ENCODE measurements around the gene KRTAP2-4. TPM values are rescaled to one million over a fixed set of nuclear protein-coding genes. Genes with fewer than 3 reads are reported as not detected.
"Not testable (repeated sequence)": the region's sequence is repeated elsewhere in the genome, so short reads cannot be mapped to it uniquely, and the experiment has no call there.

Gene KRTAP2-4
- total RNA-seq, 2 experiments from 2014 or later: not detected

- H3K9me3 Mint-ChIP-seq (ENCODE audit: low read depth): peaks cover 3% of the 10 kb centered on the region
- no peak for ATAC-seq
- DNase-seq: no peak
- CTCF ChIA-PET: no interaction called here
- H3K4me3 Mint-ChIP-seq: no peak within 1 kb of the TSS
- H3K27me3 Mint-ChIP-seq: peaks cover 51% of the 10 kb centered on the region
- H3K27ac Mint-ChIP-seq: no peak within 1 kb of the TSS
- no peaks in the 10 kb centered on the region for H3K4me1 Mint-ChIP-seq
- no peaks in the 10 kb centered on the region for H3K36me3 Mint-ChIP-seq
These were observed 5.6 kb downstream of the KRTAP2-4 start, which contains the start of gene KRTAP2-3 for GRCh38 chr17:41060052-41060604. KRTAP2-3 (minus strand) TSS chr17:41060114; CDS start chr17:41060050, 64 bp downstream.

- H3K4me3 Mint-ChIP-seq; H3K36me3 Mint-ChIP-seq; DNase-seq; H3K27ac Mint-ChIP-seq; ATAC-seq; H3K4me1 Mint-ChIP-seq; CTCF ChIA-PET; H3K9me3 Mint-ChIP-seq (ENCODE audit: low read depth): not testable (repeated sequence)
- H3K27me3 Mint-ChIP-seq: peaks cover 51% of the 10 kb centered on the region
These were observed 6.2 kb downstream of the KRTAP2-4 start for GRCh38 chr17:41059276-41060051.

- Mint-ChIP-seq H3K27ac (no peak overlapping the region), H3K9me3 (ENCODE audit: low read depth) (peaks cover 3% of the 10 kb centered on the region), H3K4me3 (no peak overlapping the region), H3K36me3 (no peaks in the 10 kb centered on the region), H3K4me1 (no peaks in the 10 kb centered on the region), H3K27me3 (peaks cover 48% of the 10 kb centered on the region)
- DNase-seq (no peak), ATAC-seq (no peak)
- CTCF ChIA-PET: no interaction called here
These were observed 6.9 kb downstream of the KRTAP2-4 start for GRCh38 chr17:41058741-41059140.

GRCh38 chr17:41057547-41057946 is 8.1 kb downstream of the KRTAP2-4 start:
- CTCF ChIA-PET: no interaction called here
- H3K36me3 Mint-ChIP-seq: no peaks in the 10 kb centered on the region
- H3K9me3 Mint-ChIP-seq (ENCODE audit: low read depth): peaks cover 3% of the 10 kb centered on the region
- no peak overlapping the region for H3K4me3 Mint-ChIP-seq
- DNase-seq: no peak
- ATAC-seq: no peak
- H3K27me3 Mint-ChIP-seq: peaks cover 54% of the 10 kb centered on the region
- no peak overlapping the region for H3K27ac Mint-ChIP-seq
- H3K4me1 Mint-ChIP-seq: no peaks in the 10 kb centered on the region

- CTCF ChIA-PET: not testable (repeated sequence)
- H3K27me3 Mint-ChIP-seq: peaks cover 41% of the 10 kb centered on the region
These were observed 10.5 kb downstream of the KRTAP2-4 start, which contains the start of gene KRTAP2-2 for GRCh38 chr17:41055130-41055529. KRTAP2-2 (minus strand) TSS chr17:41055230; CDS start chr17:41055211, 19 bp downstream.

GRCh38 chr17:41054556-41054955 is 11.1 kb downstream of the KRTAP2-4 start:
- DNase-seq; H3K27ac Mint-ChIP-seq; H3K4me3 Mint-ChIP-seq; H3K4me1 Mint-ChIP-seq; H3K36me3 Mint-ChIP-seq; ATAC-seq; CTCF ChIA-PET; H3K9me3 Mint-ChIP-seq (ENCODE audit: low read depth): not testable (repeated sequence)
- H3K27me3 Mint-ChIP-seq: peaks cover 39% of the 10 kb centered on the region

More at GRCh38 chr17:41055130-41055529, 10.5 kb downstream of the KRTAP2-4 start, which contains the start of gene KRTAP2-2:
- ATAC-seq; H3K27ac Mint-ChIP-seq; DNase-seq; H3K4me3 Mint-ChIP-seq; H3K4me1 Mint-ChIP-seq; H3K9me3 Mint-ChIP-seq (ENCODE audit: low read depth); H3K36me3 Mint-ChIP-seq: not testable (repeated sequence)

- H3K4me1 Mint-ChIP-seq: no peaks in the 10 kb centered on the region
- no peak overlapping the region for H3K27ac Mint-ChIP-seq
- no peak overlapping the region for H3K4me3 Mint-ChIP-seq
- no peak for DNase-seq
- peaks cover 36% of the 10 kb centered on the region for H3K27me3 Mint-ChIP-seq
- no peaks in the 10 kb centered on the region for H3K36me3 Mint-ChIP-seq
- ATAC-seq: no peak
- peaks cover 3% of the 10 kb centered on the region for H3K9me3 Mint-ChIP-seq (ENCODE audit: low read depth)
- CTCF ChIA-PET: no interaction called here
These were observed 11.7 kb downstream of the KRTAP2-4 start for GRCh38 chr17:41054025-41054424.

- Mint-ChIP-seq H3K9me3 (ENCODE audit: low read depth) (peaks cover 3% of the 10 kb centered on the region), H3K4me3 (no peak overlapping the region), H3K4me1 (no peaks in the 10 kb centered on the region), H3K36me3 (no peaks in the 10 kb centered on the region), H3K27me3 (peaks cover 32% of the 10 kb centered on the region), H3K27ac (no peak overlapping the region)
- CTCF ChIA-PET: no interaction called here
- no peak for DNase-seq
- ATAC-seq: no peak
These were observed 13.1 kb downstream of the KRTAP2-4 start for GRCh38 chr17:41052566-41052965.

- H3K36me3 Mint-ChIP-seq: no peaks in the 10 kb centered on the region
- H3K4me3 Mint-ChIP-seq: no peak overlapping the region
- DNase-seq (no peak), ATAC-seq (no peak)
- CTCF ChIA-PET: no interaction called here
- no peaks in the 10 kb centered on the region for H3K4me1 Mint-ChIP-seq
- H3K27ac Mint-ChIP-seq: no peak overlapping the region
- no peaks in the 10 kb centered on the region for H3K9me3 Mint-ChIP-seq (ENCODE audit: low read depth)
- H3K27me3 Mint-ChIP-seq: peaks cover 32% of the 10 kb centered on the region
These were observed 16.6 kb downstream of the KRTAP2-4 start for GRCh38 chr17:41049110-41049509.

- H3K36me3 Mint-ChIP-seq: no peaks in the 10 kb centered on the region
- CTCF ChIA-PET: interaction anchor here (1.5 kb wide), 1 partner anchor 42 kb away, joined by 3 read pairs; no protein-coding TSS in a partner anchor
- no peak for DNase-seq
- no peak for ATAC-seq
- H3K27ac Mint-ChIP-seq: no peak overlapping the region
- no peaks in the 10 kb centered on the region for H3K4me1 Mint-ChIP-seq
- H3K27me3 Mint-ChIP-seq: peaks cover 30% of the 10 kb centered on the region
- H3K4me3 Mint-ChIP-seq: no peak overlapping the region
- H3K9me3 Mint-ChIP-seq (ENCODE audit: low read depth): no peaks in the 10 kb centered on the region
These were observed 17.2 kb downstream of the KRTAP2-4 start for GRCh38 chr17:41048441-41048840.

GRCh38 chr17:41046735-41047465 is 18.8 kb downstream of the KRTAP2-4 start, which contains the start of gene KRTAP2-1:
KRTAP2-1 (minus strand) TSS chr17:41047316; CDS start chr17:41047267, 49 bp downstream.
- H3K4me1 Mint-ChIP-seq; H3K27ac Mint-ChIP-seq; H3K4me3 Mint-ChIP-seq; H3K9me3 Mint-ChIP-seq (ENCODE audit: low read depth); H3K36me3 Mint-ChIP-seq; DNase-seq; ATAC-seq: not testable (repeated sequence)
- CTCF ChIA-PET: interaction anchor here (1.5 kb wide), 1 partner anchor 41 kb away, joined by 3 read pairs; no protein-coding TSS in a partner anchor
- peaks cover 19% of the 10 kb centered on the region for H3K27me3 Mint-ChIP-seq

- H3K27me3 Mint-ChIP-seq: peaks cover 21% of the 10 kb centered on the region
- CTCF ChIA-PET: no interaction called here
- DNase-seq: no peak
- peaks cover 3% of the 10 kb centered on the region for H3K9me3 Mint-ChIP-seq (ENCODE audit: low read depth)
- H3K36me3 Mint-ChIP-seq: no peaks in the 10 kb centered on the region
- H3K4me3 Mint-ChIP-seq: no peak overlapping the region
- H3K4me1 Mint-ChIP-seq: no peaks in the 10 kb centered on the region
- no peak for ATAC-seq
- no peak overlapping the region for H3K27ac Mint-ChIP-seq
These were observed 22.7 kb downstream of the KRTAP2-4 start for GRCh38 chr17:41042953-41043352.

GRCh38 chr17:41040783-41041571 is 24.7 kb downstream of the KRTAP2-4 start, which contains the start of gene KRTAP1-1:
KRTAP1-1 (minus strand) TSS chr17:41041450; CDS start chr17:41041397, 53 bp downstream.
- not testable (repeated sequence) for H3K9me3 Mint-ChIP-seq (ENCODE audit: low read depth); DNase-seq; H3K27ac Mint-ChIP-seq

More at GRCh38 chr17:41040783-41041571, 24.7 kb downstream of the KRTAP2-4 start, which contains the start of gene KRTAP1-1:
- H3K36me3 Mint-ChIP-seq, H3K4me1 Mint-ChIP-seq, ATAC-seq, H3K4me3 Mint-ChIP-seq, CTCF ChIA-PET: not testable (repeated sequence)
- peaks cover 19% of the 10 kb centered on the region for H3K27me3 Mint-ChIP-seq
